ENCODE measurements around the gene S100G.

DNA sequence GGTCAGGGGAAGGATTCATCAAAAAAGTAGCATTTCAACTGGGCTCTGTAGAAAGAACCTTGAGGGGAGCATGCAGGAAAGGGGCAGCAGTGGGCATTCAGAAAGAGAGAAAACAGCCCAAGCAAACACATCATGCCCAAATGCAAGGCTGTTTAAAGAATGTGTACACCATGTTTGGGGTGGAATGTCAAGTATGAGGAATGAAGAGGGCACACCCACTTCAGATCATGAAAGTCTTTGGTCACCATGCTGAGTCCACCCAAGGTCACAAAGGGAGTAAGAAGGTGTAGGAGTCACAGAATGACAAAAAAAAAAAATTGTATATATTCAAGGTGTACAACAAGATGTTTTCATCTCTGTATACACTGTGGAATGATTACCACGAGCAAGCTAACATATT, 9.4 kb downstream of the S100G start:
- TF ChIP-seq, protein P1, sequence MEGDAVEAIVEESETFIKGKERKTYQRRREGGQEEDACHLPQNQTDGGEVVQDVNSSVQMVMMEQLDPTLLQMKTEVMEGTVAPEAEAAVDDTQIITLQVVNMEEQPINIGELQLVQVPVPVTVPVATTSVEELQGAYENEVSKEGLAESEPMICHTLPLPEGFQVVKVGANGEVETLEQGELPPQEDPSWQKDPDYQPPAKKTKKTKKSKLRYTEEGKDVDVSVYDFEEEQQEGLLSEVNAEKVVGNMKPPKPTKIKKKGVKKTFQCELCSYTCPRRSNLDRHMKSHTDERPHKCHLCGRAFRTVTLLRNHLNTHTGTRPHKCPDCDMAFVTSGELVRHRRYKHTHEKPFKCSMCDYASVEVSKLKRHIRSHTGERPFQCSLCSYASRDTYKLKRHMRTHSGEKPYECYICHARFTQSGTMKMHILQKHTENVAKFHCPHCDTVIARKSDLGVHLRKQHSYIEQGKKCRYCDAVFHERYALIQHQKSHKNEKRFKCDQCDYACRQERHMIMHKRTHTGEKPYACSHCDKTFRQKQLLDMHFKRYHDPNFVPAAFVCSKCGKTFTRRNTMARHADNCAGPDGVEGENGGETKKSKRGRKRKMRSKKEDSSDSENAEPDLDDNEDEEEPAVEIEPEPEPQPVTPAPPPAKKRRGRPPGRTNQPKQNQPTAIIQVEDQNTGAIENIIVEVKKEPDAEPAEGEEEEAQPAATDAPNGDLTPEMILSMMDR (IDR thresholded peaks at IDR 0.05) = no peak
- no peak for TF ChIP-seq POLR2A (IDR thresholded peaks at IDR 0.05)

Data from body of pancreas (tissue), 4 donors.